Gastroesophageal sphincter (tissue), 3 donors: ENCODE results near the gene IGHMBP2.

Source experiments
- CTCF ChIP-seq, 4 experiments: fragments of 200-600 bp in 2 of 4; fragments of 450-650 bp in 2 of 4; sonication (generic) in 1 of 4; IDR thresholded peaks; one replicate each; pipeline ENCODE4 v1.5.1; 2017 to 2019; ENCODE audit warnings: antibody characterized with exemption in 4 of 4, mild to moderate bottlenecking in 2 of 4, moderate library complexity in 2 of 4
- EP300 ChIP-seq: sonication (generic); formaldehyde crosslinking; IDR thresholded peaks from one replicate; pipeline ENCODE4 v1.6.1; 2017; ENCODE audit warnings: antibody characterized with exemption, mild to moderate bottlenecking
- POLR2A ChIP-seq, 2 donors: fragments of 450-650 bp; IDR thresholded peaks; one replicate each; pipeline ENCODE4 v1.6.1; 2017; ENCODE audit warnings: antibody characterized with exemption in 2 of 2, mild to moderate bottlenecking in 2 of 2, moderate library complexity in 1 of 2
- POLR2AphosphoS5 ChIP-seq: sonication (generic); formaldehyde crosslinking; IDR thresholded peaks from one replicate; pipeline ENCODE4 v1.6.1; 2017; ENCODE audit warnings: antibody characterized with exemption

DNA sequence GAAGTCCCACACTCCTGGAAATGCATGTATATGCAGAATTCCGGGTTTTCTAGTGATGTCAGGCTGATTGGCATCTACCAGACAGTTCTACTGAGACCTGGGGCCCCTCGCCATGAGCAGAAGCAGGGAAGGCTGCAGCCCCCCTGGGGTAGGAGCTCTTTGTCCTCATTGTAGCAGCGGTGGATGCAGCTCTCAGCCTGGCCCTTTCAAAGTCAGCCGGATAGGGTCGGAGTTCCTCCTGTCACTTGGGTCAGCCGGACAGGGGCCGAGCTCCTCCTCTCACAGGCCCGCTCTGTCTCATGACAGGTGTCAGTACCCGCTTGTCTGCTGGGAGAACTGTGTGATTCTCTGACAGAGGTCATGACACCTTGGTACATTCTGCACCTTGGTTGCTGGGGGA lies 47.1 kb downstream of the IGHMBP2 start:
- TF ChIP-seq POLR2A (IDR thresholded peaks at IDR 0.05), result no peak
- no peak for TF ChIP-seq CTCF (IDR thresholded peaks at IDR 0.05)
- no peak for TF ChIP-seq POLR2AphosphoS5
- TF ChIP-seq EP300, result no peak
